ENCODE measurements around the gene AFF3. TPM values are rescaled to one million over a fixed set of nuclear protein-coding genes. Genes with fewer than 3 reads are reported as not detected.

AFF3 gene
- total and polyA plus RNA-seq, 2 of the 13 experiments (the other 11 are each of a cell fraction or from before 2014, with no cell fraction given): not detected

- DNase-seq (ENCODE audit: low spot score) (no peak), ATAC-seq (no peak), FAIRE-seq (no peak)
- no peak overlapping the region for H3K27ac ChIP-seq (ENCODE audit: extremely low read length, insufficient read depth, low read length)
- ChIA-PET CTCF (ENCODE audit: low intra/inter-chr PET ratio, low total read pairs) (no interaction called here), POLR2A (no interaction called here)
- no TSS peak for BruUV-seq (replicated peaks)
- no peak overlapping the region for H3K9ac ChIP-seq (ENCODE audit: insufficient read depth, low read depth, low read length)
- no peaks in the 10 kb centered on the region for H3K79me2 ChIP-seq (ENCODE audit: insufficient read depth, low read length)
- no peak overlapping the region for H3K4me3 ChIP-seq (replicated peaks in 1 of 3; ENCODE audit: insufficient read depth in 1 of 3, low read depth in 2 of 3, low read length in 3 of 3)
- no peaks in the 10 kb centered on the region for H3K4me1 ChIP-seq (ENCODE audit: insufficient read depth, low read length)
- H2AFZ ChIP-seq (ENCODE audit: low read length): no peak overlapping the region
- H3K27me3 ChIP-seq (ENCODE audit: control insufficient read depth in 1 of 2, insufficient read depth in 2 of 2, low read length in 2 of 2): no peaks in the 10 kb centered on the region
- no peaks in the 10 kb centered on the region for H4K20me1 ChIP-seq (ENCODE audit: insufficient read depth, low read length)
- no peak overlapping the region for H3K4me2 ChIP-seq (ENCODE audit: low read depth, low read length)
- H3K9me3 ChIP-seq (ENCODE audit: low read length): no peaks in the 10 kb centered on the region
- no peaks in the 10 kb centered on the region for H3K36me3 ChIP-seq (replicated peaks in 1 of 2; ENCODE audit: control insufficient read depth in 1 of 2, insufficient read depth in 2 of 2, low read length in 2 of 2)
- in situ Hi-C loops (cut with HindIII; ENCODE audit: extremely low pct_ligation_motif_present, low pct_unique_long_range_greater_than_20kb) (no loop called here), intact Hi-C loops (cut with micrococcal nuclease; ENCODE audit: unreplicated experiment) (no loop called here)
- WGBS (ENCODE audit: low lambda C conversion rate): 21% methylated on average over 2 of the region's 2 CpGs
- TF ChIP-seq ZNF407 (CRISPR knock-in tag; IDR thresholded peaks at IDR 0.05; ENCODE audit: not compliant biosample characterization): no peak
- TF ChIP-seq PRDM10 (CRISPR knock-in tag; IDR thresholded peaks at IDR 0.05; ENCODE audit: low read depth): no peak
- no peak for TF ChIP-seq NCOA5 (CRISPR knock-in tag; IDR thresholded peaks at IDR 0.05)
- no peak for TF ChIP-seq ZNF232 (CRISPR knock-in tag; IDR thresholded peaks at IDR 0.05; ENCODE audit: borderline replicate concordance)
- no peak for TF ChIP-seq JUN (CRISPR knock-in tag; IDR thresholded peaks at IDR 0.05)
- TF ChIP-seq ATF3 (CRISPR knock-in tag; IDR thresholded peaks at IDR 0.05): no peak
- TF ChIP-seq PBX3 (CRISPR knock-in tag; IDR thresholded peaks at IDR 0.05; ENCODE audit: borderline replicate concordance): no peak
- no peak for TF ChIP-seq SNAPC5 (CRISPR knock-in tag; IDR thresholded peaks at IDR 0.05; ENCODE audit: borderline replicate concordance)
- no peak for TF ChIP-seq NFYB (CRISPR knock-in tag; IDR thresholded peaks at IDR 0.05)
- TF ChIP-seq ZFP37 (CRISPR knock-in tag; IDR thresholded peaks at IDR 0.05; ENCODE audit: borderline replicate concordance): no peak
- TF ChIP-seq ZNF256 (CRISPR knock-in tag; conservative IDR thresholded peaks at IDR 0.05): no peak
- TF ChIP-seq ZNF263 (CRISPR knock-in tag; IDR thresholded peaks at IDR 0.05): no peak
Observed at GRCh38 chr2:99851089-99851488, 291.3 kb downstream of the AFF3 start.

All from HepG2 (cell line).